Measurements from ENCODE around the gene DCAKD.

DNA sequence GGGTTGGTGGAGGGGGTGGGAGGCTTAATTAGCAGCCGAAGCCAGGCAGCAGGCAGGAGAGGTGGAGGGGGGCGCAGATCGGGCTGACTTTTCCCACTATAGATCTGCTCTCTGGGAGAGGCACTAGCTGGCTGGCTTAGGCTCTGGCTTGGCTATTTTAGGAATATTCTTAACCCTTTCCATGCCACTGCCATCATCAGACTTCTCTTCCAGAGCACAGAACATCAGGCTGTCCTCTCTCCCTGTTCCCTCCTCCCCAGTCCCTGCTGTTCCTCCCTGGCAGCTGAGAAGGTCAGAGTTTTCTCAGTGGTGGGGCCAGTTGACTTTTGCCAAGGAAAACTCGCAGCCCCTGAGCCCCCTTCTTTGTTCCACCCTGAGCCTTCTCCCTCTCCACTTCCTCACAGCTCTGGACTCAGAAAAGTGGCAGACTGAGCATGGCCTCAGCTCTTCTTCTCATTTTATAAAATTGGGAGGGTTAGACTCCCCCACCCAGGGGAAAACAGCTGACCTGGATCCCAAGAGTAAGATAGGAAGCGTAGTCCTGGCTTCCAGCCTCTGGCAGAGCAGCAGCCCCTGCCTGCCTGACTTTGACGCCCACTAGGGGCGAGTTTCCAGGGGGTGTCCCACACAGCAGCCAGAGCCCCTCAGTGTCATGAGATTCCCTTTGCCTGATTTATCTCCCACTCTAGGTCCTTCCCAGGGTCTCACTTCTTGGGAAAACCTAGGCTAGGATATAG, 73.5 kb downstream of the DCAKD start:
- TF ChIP-seq, protein P1, sequence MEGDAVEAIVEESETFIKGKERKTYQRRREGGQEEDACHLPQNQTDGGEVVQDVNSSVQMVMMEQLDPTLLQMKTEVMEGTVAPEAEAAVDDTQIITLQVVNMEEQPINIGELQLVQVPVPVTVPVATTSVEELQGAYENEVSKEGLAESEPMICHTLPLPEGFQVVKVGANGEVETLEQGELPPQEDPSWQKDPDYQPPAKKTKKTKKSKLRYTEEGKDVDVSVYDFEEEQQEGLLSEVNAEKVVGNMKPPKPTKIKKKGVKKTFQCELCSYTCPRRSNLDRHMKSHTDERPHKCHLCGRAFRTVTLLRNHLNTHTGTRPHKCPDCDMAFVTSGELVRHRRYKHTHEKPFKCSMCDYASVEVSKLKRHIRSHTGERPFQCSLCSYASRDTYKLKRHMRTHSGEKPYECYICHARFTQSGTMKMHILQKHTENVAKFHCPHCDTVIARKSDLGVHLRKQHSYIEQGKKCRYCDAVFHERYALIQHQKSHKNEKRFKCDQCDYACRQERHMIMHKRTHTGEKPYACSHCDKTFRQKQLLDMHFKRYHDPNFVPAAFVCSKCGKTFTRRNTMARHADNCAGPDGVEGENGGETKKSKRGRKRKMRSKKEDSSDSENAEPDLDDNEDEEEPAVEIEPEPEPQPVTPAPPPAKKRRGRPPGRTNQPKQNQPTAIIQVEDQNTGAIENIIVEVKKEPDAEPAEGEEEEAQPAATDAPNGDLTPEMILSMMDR (IDR thresholded peaks at IDR 0.05 in 2 of 3, conservative IDR thresholded peaks at IDR 0.05 in 1 of 3; ENCODE audit: control insufficient read depth in 2 of 3, extremely low read depth in 1 of 3, insufficient read depth in 1 of 3, low read depth in 3 of 3, low read length in 3 of 3): no peak
- TF ChIP-seq BCL11A (IDR thresholded peaks at IDR 0.05; ENCODE audit: low read depth, low read length) (no peak), YY1 (IDR thresholded peaks at IDR 0.05; ENCODE audit: low read depth, low read length) (no peak), EED (IDR thresholded peaks at IDR 0.05; ENCODE audit: low read depth) (no peak), SIN3A (IDR thresholded peaks at IDR 0.05; ENCODE audit: low read depth, low read length) (no peak), BHLHE40 (IDR thresholded peaks at IDR 0.05; ENCODE audit: borderline replicate concordance in 1 of 2, low read depth in 2 of 2, low read length in 1 of 2) (no peak), HDAC6 (IDR thresholded peaks at IDR 0.05; ENCODE audit: unreplicated experiment) (no peak)
- TF ChIP-seq, protein P2, sequence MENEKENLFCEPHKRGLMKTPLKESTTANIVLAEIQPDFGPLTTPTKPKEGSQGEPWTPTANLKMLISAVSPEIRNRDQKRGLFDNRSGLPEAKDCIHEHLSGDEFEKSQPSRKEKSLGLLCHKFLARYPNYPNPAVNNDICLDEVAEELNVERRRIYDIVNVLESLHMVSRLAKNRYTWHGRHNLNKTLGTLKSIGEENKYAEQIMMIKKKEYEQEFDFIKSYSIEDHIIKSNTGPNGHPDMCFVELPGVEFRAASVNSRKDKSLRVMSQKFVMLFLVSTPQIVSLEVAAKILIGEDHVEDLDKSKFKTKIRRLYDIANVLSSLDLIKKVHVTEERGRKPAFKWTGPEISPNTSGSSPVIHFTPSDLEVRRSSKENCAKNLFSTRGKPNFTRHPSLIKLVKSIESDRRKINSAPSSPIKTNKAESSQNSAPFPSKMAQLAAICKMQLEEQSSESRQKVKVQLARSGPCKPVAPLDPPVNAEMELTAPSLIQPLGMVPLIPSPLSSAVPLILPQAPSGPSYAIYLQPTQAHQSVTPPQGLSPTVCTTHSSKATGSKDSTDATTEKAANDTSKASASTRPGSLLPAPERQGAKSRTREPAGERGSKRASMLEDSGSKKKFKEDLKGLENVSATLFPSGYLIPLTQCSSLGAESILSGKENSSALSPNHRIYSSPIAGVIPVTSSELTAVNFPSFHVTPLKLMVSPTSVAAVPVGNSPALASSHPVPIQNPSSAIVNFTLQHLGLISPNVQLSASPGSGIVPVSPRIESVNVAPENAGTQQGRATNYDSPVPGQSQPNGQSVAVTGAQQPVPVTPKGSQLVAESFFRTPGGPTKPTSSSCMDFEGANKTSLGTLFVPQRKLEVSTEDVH (IDR thresholded peaks at IDR 0.05; ENCODE audit: low read depth, partially characterized antibody): no peak
- TF ChIP-seq, protein P3, sequence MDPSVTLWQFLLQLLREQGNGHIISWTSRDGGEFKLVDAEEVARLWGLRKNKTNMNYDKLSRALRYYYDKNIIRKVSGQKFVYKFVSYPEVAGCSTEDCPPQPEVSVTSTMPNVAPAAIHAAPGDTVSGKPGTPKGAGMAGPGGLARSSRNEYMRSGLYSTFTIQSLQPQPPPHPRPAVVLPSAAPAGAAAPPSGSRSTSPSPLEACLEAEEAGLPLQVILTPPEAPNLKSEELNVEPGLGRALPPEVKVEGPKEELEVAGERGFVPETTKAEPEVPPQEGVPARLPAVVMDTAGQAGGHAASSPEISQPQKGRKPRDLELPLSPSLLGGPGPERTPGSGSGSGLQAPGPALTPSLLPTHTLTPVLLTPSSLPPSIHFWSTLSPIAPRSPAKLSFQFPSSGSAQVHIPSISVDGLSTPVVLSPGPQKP (IDR thresholded peaks at IDR 0.05; ENCODE audit: low read depth, low read length): no peak
